Trophoblast cell (in vitro differentiated cells and primary cell): ENCODE measurements around the gene NPAS4.
A peak's percentile ranks its signal among the peaks of the same experiment; 100 is the strongest.

Experiments
- DNase-seq, 2 donors: peaks; one replicate each; pipeline ENCODE4 v3.0.0-alpha.2; 2016
- H2AFZ ChIP-seq: 2 replicates; pipeline ENCODE4 v1.6.1; 2013; ENCODE audit warnings: low read length, moderate library complexity, mild to moderate bottlenecking; ENCODE audit not compliant: insufficient read depth, poor library complexity
- H2AK5ac ChIP-seq: 2 replicates; pipeline ENCODE4 v1.6.1; 2013; ENCODE audit warnings: mild to moderate bottlenecking, low read length
- H2BK120ac ChIP-seq: 2 replicates; pipeline ENCODE4 v1.6.1; 2013; ENCODE audit warnings: low read length, mild to moderate bottlenecking, moderate library complexity; ENCODE audit not compliant: insufficient read depth, poor library complexity
- H2BK12ac ChIP-seq: 2 replicates; pipeline ENCODE4 v1.6.1; 2013; ENCODE audit warnings: mild to moderate bottlenecking, low read length, moderate library complexity
- H2BK5ac ChIP-seq: 2 replicates; pipeline ENCODE4 v1.6.1; 2013; ENCODE audit warnings: low read length, low read depth, moderate library complexity, mild to moderate bottlenecking; ENCODE audit not compliant: poor library complexity
- H3K14ac ChIP-seq: 2 replicates; pipeline ENCODE4 v1.6.1; 2013; ENCODE audit warnings: mild to moderate bottlenecking, low read length
- H3K18ac ChIP-seq: 2 replicates; pipeline ENCODE4 v1.6.1; 2013; ENCODE audit warnings: mild to moderate bottlenecking, low read length
- H3K23ac ChIP-seq: 2 replicates; pipeline ENCODE4 v1.6.1; 2013; ENCODE audit warnings: low read length
- H3K27ac ChIP-seq: 2 replicates; pipeline ENCODE4 v1.5.1; 2013; ENCODE audit warnings: low read depth, mild to moderate bottlenecking, inconsistent platforms, low read length, moderate library complexity
- H3K27me3 ChIP-seq: 2 replicates; pipeline ENCODE4 v1.6.1; 2013; ENCODE audit warnings: inconsistent platforms, mild to moderate bottlenecking, low read length, moderate library complexity; ENCODE audit not compliant: insufficient read depth
- H3K36me3 ChIP-seq, 2 experiments: 1 replicate in 1 of 2; 2 replicates in 1 of 2; pipeline ENCODE4 v1.6.1; 2013; ENCODE audit warnings: low read length in 2 of 2, mild to moderate bottlenecking in 2 of 2, moderate library complexity in 1 of 2; ENCODE audit not compliant: insufficient read depth in 2 of 2, control insufficient read depth in 1 of 2
- H3K4ac ChIP-seq: 2 replicates; pipeline ENCODE4 v1.6.1; 2013; ENCODE audit warnings: low read depth, mild to moderate bottlenecking, low read length, moderate library complexity
- H3K4me1 ChIP-seq, 2 experiments: 1 replicate in 1 of 2; 2 replicates in 1 of 2; pipeline ENCODE4 v1.6.1; 2013; ENCODE audit warnings: low read length in 2 of 2, mild to moderate bottlenecking in 2 of 2, moderate library complexity in 1 of 2; ENCODE audit not compliant: insufficient read depth in 2 of 2, control insufficient read depth in 1 of 2
- H3K4me2 ChIP-seq: 2 replicates; pipeline ENCODE4 v1.6.1; 2013; ENCODE audit warnings: inconsistent platforms, mild to moderate bottlenecking, low read length, moderate library complexity
- H3K4me3 ChIP-seq: 2 replicates; pipeline ENCODE4 v1.5.1; 2013; ENCODE audit warnings: mild to moderate bottlenecking, low read depth, low read length, inconsistent platforms
- H3K79me1 ChIP-seq: one replicate; pipeline ENCODE4 v1.6.1; 2013; ENCODE audit warnings: low read length
- H3K79me2 ChIP-seq: 2 replicates; pipeline ENCODE4 v1.6.1; 2013; ENCODE audit warnings: low read length, mild to moderate bottlenecking; ENCODE audit not compliant: control insufficient read depth, insufficient read depth, poor library complexity
- H3K9ac ChIP-seq: 2 replicates; pipeline ENCODE4 v1.6.1; 2013; ENCODE audit warnings: mild to moderate bottlenecking, low read length
- H3K9me3 ChIP-seq: 2 replicates; pipeline ENCODE4 v1.6.1; 2013; ENCODE audit warnings: low read depth, mild to moderate bottlenecking, control low read depth, inconsistent platforms, low read length; ENCODE audit not compliant: insufficient read depth
- H4K12ac ChIP-seq: 2 replicates; pipeline ENCODE4 v1.6.1; 2013; ENCODE audit warnings: low read depth, mild to moderate bottlenecking, low read length, moderate library complexity
- H4K8ac ChIP-seq: 2 replicates; pipeline ENCODE4 v1.6.1; 2013; ENCODE audit warnings: low read depth, mild to moderate bottlenecking, low read length, moderate library complexity
- H4K91ac ChIP-seq: one replicate; pipeline ENCODE4 v1.6.1; 2013; ENCODE audit warnings: low read depth, mild to moderate bottlenecking, low read length, moderate library complexity
- WGBS: extraction: QIAGEN DNeasy Blood & Tissue Kit; methylation state at CpG from one replicate; pipeline ENCODE4 v1.1.7; 2013; ENCODE audit warnings: missing lambda C conversion rate; ENCODE audit not compliant: insufficient read length, insufficient coverage; ENCODE audit errors: extremely low coverage; 5-methylcytosine and 5-hydroxymethylcytosine counted together

The NPAS4 gene

GRCh38 chr11:66391322-66391721 lies 29.5 kb upstream of the NPAS4 start:
- H3K14ac ChIP-seq = no peak overlapping the region
- no peak for DNase-seq
- H3K79me2 ChIP-seq = no peaks in the 10 kb centered on the region
- no peak overlapping the region for H2BK120ac ChIP-seq
- no peaks in the 10 kb centered on the region for H3K36me3 ChIP-seq
- H3K9me3 ChIP-seq = no peaks in the 10 kb centered on the region
- no peak overlapping the region for H4K91ac ChIP-seq
- H2BK12ac ChIP-seq = no peak overlapping the region
- no peak overlapping the region for H4K12ac ChIP-seq
- WGBS = no CpG with 5 or more reads among the region's 6 CpGs
- H3K27ac ChIP-seq = no peak overlapping the region
- no peak overlapping the region for H3K4ac ChIP-seq
- H3K79me1 ChIP-seq = no peaks in the 10 kb centered on the region
- H2AK5ac ChIP-seq = no peak overlapping the region
- H2AFZ ChIP-seq = no peak overlapping the region
- H3K18ac ChIP-seq = no peak overlapping the region
- H3K4me3 ChIP-seq = no peak overlapping the region
- H3K4me2 ChIP-seq = no peak overlapping the region
- H4K8ac ChIP-seq = no peak overlapping the region
- H3K4me1 ChIP-seq = no peaks in the 10 kb centered on the region
- no peak overlapping the region for H2BK5ac ChIP-seq
- H3K9ac ChIP-seq = no peak overlapping the region
- H3K23ac ChIP-seq = no peak overlapping the region
- H3K27me3 ChIP-seq = no peaks in the 10 kb centered on the region

- Histone ChIP-seq H4K12ac (no peak overlapping the region), H4K91ac (no peak overlapping the region), H2BK120ac (no peak overlapping the region), H2AFZ (no peak overlapping the region), H3K79me2 (no peaks in the 10 kb centered on the region), H2AK5ac (no peak overlapping the region), H3K9ac (no peak overlapping the region), H3K27ac (no peak overlapping the region), H3K4me3 (no peak overlapping the region), H3K4ac (no peak overlapping the region), H4K8ac (no peak overlapping the region), H3K14ac (no peak overlapping the region), H3K4me1 (no peaks in the 10 kb centered on the region), H3K79me1 (no peaks in the 10 kb centered on the region), H3K27me3 (no peaks in the 10 kb centered on the region), H3K9me3 (no peaks in the 10 kb centered on the region), H3K4me2 (no peak overlapping the region), H2BK5ac (no peak overlapping the region), H3K18ac (no peak overlapping the region), H3K23ac (no peak overlapping the region), H3K36me3 (no peaks in the 10 kb centered on the region), H2BK12ac (no peak overlapping the region)
- no CpG with 5 or more reads among the region's 3 CpGs for WGBS
- DNase-seq = no peak
Measured at GRCh38 chr11:66393954-66394353, 26.9 kb upstream of the NPAS4 start.

- no peak overlapping the region for H2BK12ac ChIP-seq
- H3K79me1 ChIP-seq = no peaks in the 10 kb centered on the region
- H4K12ac ChIP-seq = no peak overlapping the region
- no peaks in the 10 kb centered on the region for H3K79me2 ChIP-seq
- H3K27me3 ChIP-seq = no peaks in the 10 kb centered on the region
- H3K4me1 ChIP-seq = peaks cover 0 to 2% of the 10 kb centered on the region in 2 experiments
- no peak overlapping the region for H2AFZ ChIP-seq
- no peak overlapping the region for H3K14ac ChIP-seq
- no peaks in the 10 kb centered on the region for H3K36me3 ChIP-seq
- no peak for DNase-seq
- no peak overlapping the region for H3K27ac ChIP-seq
- no peak overlapping the region for H4K8ac ChIP-seq
- no CpG with 5 or more reads among the region's 5 CpGs for WGBS
- H2BK120ac ChIP-seq = no peak overlapping the region
- H2AK5ac ChIP-seq = no peak overlapping the region
- H3K9me3 ChIP-seq = peaks cover 2% of the 10 kb centered on the region
- no peak overlapping the region for H3K18ac ChIP-seq
- no peak overlapping the region for H3K4me3 ChIP-seq
- no peak overlapping the region for H3K23ac ChIP-seq
- no peak overlapping the region for H3K4ac ChIP-seq
- H2BK5ac ChIP-seq = no peak overlapping the region
- no peak overlapping the region for H3K4me2 ChIP-seq
- H3K9ac ChIP-seq = no peak overlapping the region
- no peak overlapping the region for H4K91ac ChIP-seq
Measured at GRCh38 chr11:66407651-66408050, 13.2 kb upstream of the NPAS4 start.

- no peak overlapping the region for H3K27ac ChIP-seq
- no peaks in the 10 kb centered on the region for H3K79me1 ChIP-seq
- no peak overlapping the region for H2BK5ac ChIP-seq
- no peak overlapping the region for H3K14ac ChIP-seq
- no peaks in the 10 kb centered on the region for H3K79me2 ChIP-seq
- no peak overlapping the region for H4K12ac ChIP-seq
- no peak overlapping the region for H2BK12ac ChIP-seq
- H4K91ac ChIP-seq = no peak overlapping the region
- peak overlapping the region; percentile 58 for H3K4me3 ChIP-seq
- H4K8ac ChIP-seq = no peak overlapping the region
- no peak overlapping the region for H2BK120ac ChIP-seq
- H3K36me3 ChIP-seq = no peaks in the 10 kb centered on the region
- H3K27me3 ChIP-seq = no peaks in the 10 kb centered on the region
- peak overlapping the region; percentile 93 for H3K4me2 ChIP-seq
- H3K4ac ChIP-seq = no peak overlapping the region
- H3K9me3 ChIP-seq = peaks cover 2% of the 10 kb centered on the region
- no peak overlapping the region for H3K23ac ChIP-seq
- WGBS = no CpG with 5 or more reads among the region's 63 CpGs
- H3K4me1 ChIP-seq = peaks cover 0 to 2% of the 10 kb centered on the region in 2 experiments
- no peak overlapping the region for H2AK5ac ChIP-seq
- H3K18ac ChIP-seq = no peak overlapping the region
- DNase-seq = peak; percentile 69 to 94
- H3K9ac ChIP-seq = peak overlapping the region; percentile 36
- peak overlapping the region; percentile 46 for H2AFZ ChIP-seq
Measured at GRCh38 chr11:66408488-66409214, 12.2 kb upstream of the NPAS4 start.
